Mesenchymal stem cell (in vitro differentiated cells and primary cell): ENCODE data around the gene TM9SF3.

Experiments
- DNase-seq: peaks from one replicate; pipeline ENCODE4 v3.0.0-alpha.2; 2013
- H2AFZ ChIP-seq: one replicate; pipeline ENCODE4 v1.6.1; 2013; ENCODE audit warnings: low read depth, mild to moderate bottlenecking, control low read depth, inconsistent platforms, low read length, moderate library complexity
- H2AK5ac ChIP-seq: 2 replicates; pipeline ENCODE4 v1.6.1; 2013; ENCODE audit warnings: low read length, moderate library complexity, mild to moderate bottlenecking, inconsistent platforms; ENCODE audit not compliant: severe bottlenecking
- H2BK120ac ChIP-seq: one replicate; pipeline ENCODE4 v1.6.1; 2013; ENCODE audit warnings: low read depth, mild to moderate bottlenecking, inconsistent platforms, low read length, moderate library complexity
- H2BK12ac ChIP-seq, 2 experiments: one replicate each; pipeline ENCODE4 v1.6.1; 2013; ENCODE audit warnings: inconsistent platforms in 2 of 2, low read length in 2 of 2, mild to moderate bottlenecking in 2 of 2, moderate library complexity in 2 of 2, control low read depth in 1 of 2
- H2BK15ac ChIP-seq: one replicate; pipeline ENCODE4 v1.6.1; 2013; ENCODE audit warnings: mild to moderate bottlenecking, low read depth, inconsistent platforms; ENCODE audit not compliant: poor library complexity, severe bottlenecking
- H2BK5ac ChIP-seq: 2 replicates; pipeline ENCODE4 v1.6.1; 2013; ENCODE audit warnings: low read depth, mild to moderate bottlenecking, low read length, control low read depth, inconsistent platforms; ENCODE audit not compliant: poor library complexity, severe bottlenecking
- H3K14ac ChIP-seq, 2 experiments: one replicate each; pipeline ENCODE4 v1.6.1; 2013; ENCODE audit warnings: inconsistent platforms in 2 of 2, low read length in 2 of 2, control low read depth in 1 of 2, mild to moderate bottlenecking in 1 of 2, moderate library complexity in 1 of 2
- H3K18ac ChIP-seq, 2 experiments: one replicate each; pipeline ENCODE4 v1.6.1; 2013; ENCODE audit warnings: inconsistent platforms in 2 of 2, low read length in 2 of 2, control low read depth in 1 of 2, low read depth in 1 of 2, mild to moderate bottlenecking in 1 of 2
- H3K23ac ChIP-seq, 2 experiments: one replicate each; pipeline ENCODE4 v1.6.1; 2013; ENCODE audit warnings: inconsistent platforms in 2 of 2, low read length in 2 of 2, mild to moderate bottlenecking in 2 of 2, moderate library complexity in 2 of 2, control low read depth in 1 of 2
- H3K27ac ChIP-seq: 2 replicates; pipeline ENCODE4 v1.5.1; 2013; ENCODE audit warnings: mild to moderate bottlenecking, moderate library complexity, low read length, control low read depth, inconsistent platforms; ENCODE audit not compliant: poor library complexity, severe bottlenecking
- H3K27me3 ChIP-seq, 2 experiments: 2 replicates each; pipeline versions ENCODE4 v1.6.1 to v1.7.0; 2013; ENCODE audit warnings: low read length in 2 of 2, mild to moderate bottlenecking in 2 of 2, moderate library complexity in 2 of 2, control low read depth in 1 of 2, inconsistent platforms in 1 of 2; ENCODE audit not compliant: control insufficient read depth in 1 of 2, insufficient read depth in 1 of 2
- H3K36me3 ChIP-seq, 2 experiments: 2 replicates each; pipeline versions ENCODE4 v1.6.1 to v1.7.0; 2013; ENCODE audit warnings: low read length in 2 of 2, control low read depth in 1 of 2, inconsistent platforms in 1 of 2, low read depth in 1 of 2, mild to moderate bottlenecking in 1 of 2; ENCODE audit not compliant: insufficient read depth in 2 of 2, control insufficient read depth in 1 of 2
- H3K4ac ChIP-seq, 2 experiments: one replicate each; pipeline ENCODE4 v1.6.1; 2013; ENCODE audit warnings: inconsistent platforms in 2 of 2, low read length in 2 of 2, mild to moderate bottlenecking in 2 of 2, moderate library complexity in 2 of 2, control low read depth in 1 of 2, low read depth in 1 of 2
- H3K4me1 ChIP-seq: 2 replicates; pipeline ENCODE4 v1.6.1; 2013; ENCODE audit warnings: low read depth, low read length, control low read depth; ENCODE audit not compliant: control insufficient read depth, insufficient read depth
- H3K4me2 ChIP-seq: 2 replicates; pipeline ENCODE4 v1.6.1; 2013; ENCODE audit warnings: low read length, mild to moderate bottlenecking, inconsistent platforms; ENCODE audit not compliant: poor library complexity, severe bottlenecking
- H3K4me3 ChIP-seq, 2 experiments: 2 replicates each; pipeline versions ENCODE4 v1.5.1 to v1.7.0; 2013; ENCODE audit warnings: low read length in 2 of 2, mild to moderate bottlenecking in 2 of 2, control low read depth in 1 of 2, low read depth in 1 of 2; ENCODE audit not compliant: insufficient read depth in 1 of 2
- H3K79me1 ChIP-seq: replicated peaks from 2 replicates; pipeline ENCODE4 v1.6.1; 2013; ENCODE audit warnings: mild to moderate bottlenecking, control low read depth, low read length, inconsistent platforms; ENCODE audit not compliant: poor library complexity, severe bottlenecking
- H3K9ac ChIP-seq: 2 replicates; pipeline ENCODE4 v1.7.0; 2013; ENCODE audit warnings: mild to moderate bottlenecking, low read length, moderate library complexity
- H3K9me3 ChIP-seq: 2 replicates; pipeline ENCODE4 v1.7.0; 2013; ENCODE audit warnings: mild to moderate bottlenecking, low read length; ENCODE audit not compliant: control insufficient read depth
- H4K8ac ChIP-seq: one replicate; pipeline ENCODE4 v1.6.1; 2013; ENCODE audit warnings: inconsistent platforms, mild to moderate bottlenecking, low read length, moderate library complexity
- H4K91ac ChIP-seq: one replicate; pipeline ENCODE4 v1.6.1; 2013; ENCODE audit warnings: mild to moderate bottlenecking, low read length, inconsistent platforms
- WGBS: methylation state at CpG from one replicate; pipeline ENCODE4 v1.1.7; 2013; ENCODE audit warnings: mixed read lengths; 5-methylcytosine and 5-hydroxymethylcytosine counted together

TM9SF3 gene

DNA sequence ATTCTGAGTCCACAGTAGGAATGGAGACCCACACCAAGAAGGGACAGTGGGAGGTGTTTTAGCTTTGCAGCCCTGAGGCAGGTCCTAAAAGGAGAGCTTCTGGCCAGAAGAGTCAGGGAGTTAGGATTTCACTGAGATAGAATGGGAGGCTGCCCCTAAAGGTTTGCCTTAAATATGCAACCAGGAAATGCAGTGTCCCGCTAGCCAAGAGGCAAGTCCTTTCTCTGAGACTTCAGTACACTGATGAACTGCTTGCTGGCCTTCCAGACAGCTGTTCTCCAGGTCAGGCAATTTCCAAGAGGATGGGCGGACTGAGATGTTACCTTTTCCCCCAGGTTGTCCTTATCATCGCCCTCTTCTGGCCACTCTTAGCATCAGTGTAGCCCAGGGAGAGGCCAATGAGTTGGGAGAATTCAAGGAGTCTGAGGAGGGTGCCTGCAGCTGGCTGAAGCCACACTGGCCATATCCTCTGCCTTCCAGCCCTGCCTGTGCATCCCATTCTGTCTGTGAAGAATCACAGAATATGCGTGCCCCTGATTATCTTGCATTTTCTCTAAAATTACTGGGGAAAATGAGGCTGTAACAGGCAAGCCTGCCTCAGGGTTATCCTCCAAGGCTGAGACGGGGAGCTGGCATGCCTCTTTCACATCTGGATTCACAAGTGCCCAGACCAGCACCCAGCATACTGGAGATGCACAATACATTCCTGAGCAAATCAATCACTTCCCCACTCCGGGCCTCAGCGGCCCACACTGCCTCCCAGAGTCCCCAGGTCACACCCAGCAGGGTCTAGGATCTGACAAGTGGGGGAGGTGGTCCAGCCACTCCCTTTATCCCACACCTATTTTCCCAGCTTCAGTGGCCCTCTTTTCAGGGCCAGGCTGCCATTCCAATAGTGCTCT lies 75.5 kb downstream of the TM9SF3 start:
- H3K23ac ChIP-seq = no peak overlapping the region
- H2BK12ac ChIP-seq = no peak overlapping the region
- H3K4me2 ChIP-seq = peak overlapping the region; percentile 87
- H3K36me3 ChIP-seq = no peaks in the 10 kb centered on the region
- H2AFZ ChIP-seq = no peak overlapping the region
- no peak overlapping the region for H3K4ac ChIP-seq
- H4K8ac ChIP-seq = no peak overlapping the region
- H3K14ac ChIP-seq = no peak overlapping the region
- H2AK5ac ChIP-seq = peak overlapping the region; percentile 93
- H4K91ac ChIP-seq = no peak overlapping the region
- no peak overlapping the region for H2BK5ac ChIP-seq
- no peak overlapping the region for H3K18ac ChIP-seq
- H3K27me3 ChIP-seq = peaks cover 0 to 18% of the 10 kb centered on the region in 2 experiments
- H3K4me1 ChIP-seq = peaks cover 37% of the 10 kb centered on the region
- peaks cover 24% of the 10 kb centered on the region for H3K79me1 ChIP-seq
- WGBS = 29% methylated on average over 5 of the region's 7 CpGs
- no peaks in the 10 kb centered on the region for H3K9me3 ChIP-seq
- DNase-seq = peak; percentile 31
- H2BK120ac ChIP-seq = no peak overlapping the region
- H2BK15ac ChIP-seq = no peak overlapping the region
- no peak overlapping the region for H3K4me3 ChIP-seq
- H3K9ac ChIP-seq = no peak overlapping the region
- H3K27ac ChIP-seq = peak overlapping the region; percentile 58

DNA sequence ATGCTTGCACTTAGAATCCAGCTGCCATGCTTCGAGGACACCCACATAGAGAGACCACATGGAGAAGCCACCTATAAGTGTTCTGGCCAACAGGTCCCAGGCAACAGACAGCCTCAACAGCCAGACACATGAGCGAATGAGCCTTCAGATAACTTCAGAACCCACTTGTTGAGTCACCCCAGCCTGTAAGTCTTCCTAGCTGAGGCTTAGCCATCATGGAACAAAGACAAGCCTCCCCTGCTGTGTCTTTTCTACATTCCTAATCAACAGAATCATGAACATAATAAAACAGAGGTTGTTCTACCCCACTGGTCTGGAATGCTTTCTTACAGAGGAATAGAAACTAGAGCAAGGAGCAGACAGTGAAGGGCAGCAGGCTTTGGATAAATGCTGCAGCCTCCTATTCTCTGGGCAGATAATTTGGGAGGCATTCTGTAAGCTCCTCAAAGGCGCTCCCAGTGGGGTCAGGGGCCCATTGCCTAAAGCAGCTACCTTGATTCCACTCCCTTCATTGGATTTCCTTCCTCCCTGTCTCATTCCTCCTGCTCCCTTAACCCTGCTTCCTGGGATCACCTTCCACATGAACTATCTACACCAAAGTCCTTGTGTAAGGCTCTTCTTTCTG lies 77.7 kb downstream of the TM9SF3 start:
- no peak overlapping the region for H3K18ac ChIP-seq
- H2BK12ac ChIP-seq = no peak overlapping the region
- 74% methylated on average over 3 of the region's 3 CpGs for WGBS
- H4K8ac ChIP-seq = no peak overlapping the region
- peaks cover 0 to 20% of the 10 kb centered on the region in 2 experiments for H3K27me3 ChIP-seq
- H2BK5ac ChIP-seq = peak overlapping the region; percentile 91
- H3K4me1 ChIP-seq = peaks cover 37% of the 10 kb centered on the region
- no peak overlapping the region for H3K14ac ChIP-seq
- no peak overlapping the region for H2BK15ac ChIP-seq
- H2AK5ac ChIP-seq = peak overlapping the region; percentile 97
- H2BK120ac ChIP-seq = no peak overlapping the region
- H3K27ac ChIP-seq = peak overlapping the region; percentile 96
- no peak overlapping the region for H3K23ac ChIP-seq
- no peak overlapping the region for H3K4ac ChIP-seq
- H3K4me2 ChIP-seq = no peak overlapping the region
- peaks cover 24% of the 10 kb centered on the region for H3K79me1 ChIP-seq
- H2AFZ ChIP-seq = no peak overlapping the region
- H3K4me3 ChIP-seq = no peak overlapping the region
- no peak overlapping the region for H4K91ac ChIP-seq
- H3K36me3 ChIP-seq = no peaks in the 10 kb centered on the region
- no peak overlapping the region for H3K9ac ChIP-seq
- no peaks in the 10 kb centered on the region for H3K9me3 ChIP-seq
- DNase-seq = peak; percentile 7

DNA sequence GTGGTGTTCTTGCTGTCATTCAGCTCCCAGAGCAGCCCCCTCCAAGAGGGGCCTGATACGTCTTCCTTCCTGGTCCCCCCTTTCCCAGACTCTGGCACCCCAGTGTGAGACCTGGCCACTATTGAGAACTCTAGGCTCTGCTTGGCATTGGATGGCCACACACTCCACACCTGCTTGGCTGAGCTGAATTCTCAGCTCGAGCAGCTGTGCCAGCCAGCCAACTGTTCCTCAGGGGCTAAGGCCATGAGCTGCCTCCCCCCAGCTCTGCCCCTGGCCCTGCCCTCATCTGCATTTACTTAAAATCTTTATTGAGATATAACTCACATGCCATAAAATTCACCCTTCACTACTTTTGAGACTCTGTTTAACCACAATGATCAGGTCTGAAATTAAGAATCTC lies 79.8 kb downstream of the TM9SF3 start:
- H3K4me1 ChIP-seq = peaks cover 43% of the 10 kb centered on the region
- WGBS = 64% methylated on average over 2 of the region's 2 CpGs
- DNase-seq = no peak

More for the DNA sequence above, 79.8 kb downstream of the TM9SF3 start:
- H2BK12ac ChIP-seq = no peak overlapping the region
- no peak overlapping the region for H3K4ac ChIP-seq
- H3K27ac ChIP-seq = no peak overlapping the region
- peaks cover 0 to 20% of the 10 kb centered on the region in 2 experiments for H3K27me3 ChIP-seq
- no peak overlapping the region for H3K9ac ChIP-seq
- H3K18ac ChIP-seq = no peak overlapping the region
- H3K4me3 ChIP-seq = no peak overlapping the region
- H4K8ac ChIP-seq = no peak overlapping the region
- H3K79me1 ChIP-seq = peaks cover 23% of the 10 kb centered on the region
- no peak overlapping the region for H3K14ac ChIP-seq
- no peak overlapping the region for H2AFZ ChIP-seq
- H3K36me3 ChIP-seq = no peaks in the 10 kb centered on the region
- H2BK5ac ChIP-seq = no peak overlapping the region
- no peak overlapping the region for H2BK15ac ChIP-seq
- H3K9me3 ChIP-seq = no peaks in the 10 kb centered on the region
- no peak overlapping the region for H3K23ac ChIP-seq
- H2AK5ac ChIP-seq = peak overlapping the region; percentile 65
- no peak overlapping the region for H4K91ac ChIP-seq
- no peak overlapping the region for H2BK120ac ChIP-seq
- no peak overlapping the region for H3K4me2 ChIP-seq
